ENCODE measurements around the gene NUDT16L1. TPM values are rescaled to one million over a fixed set of nuclear protein-coding genes. Genes with fewer than 3 reads are reported as not detected.
A peak's percentile ranks its signal among the peaks of the same experiment; 100 is the strongest.

NUDT16L1 gene
- total RNA-seq, 1 experiment from 2014 or later, result 42.0 TPM

GRCh38 chr16:4656695-4657686, 36.4 kb upstream of the NUDT16L1 start (continued):
- TF ChIP-seq, protein P1, sequence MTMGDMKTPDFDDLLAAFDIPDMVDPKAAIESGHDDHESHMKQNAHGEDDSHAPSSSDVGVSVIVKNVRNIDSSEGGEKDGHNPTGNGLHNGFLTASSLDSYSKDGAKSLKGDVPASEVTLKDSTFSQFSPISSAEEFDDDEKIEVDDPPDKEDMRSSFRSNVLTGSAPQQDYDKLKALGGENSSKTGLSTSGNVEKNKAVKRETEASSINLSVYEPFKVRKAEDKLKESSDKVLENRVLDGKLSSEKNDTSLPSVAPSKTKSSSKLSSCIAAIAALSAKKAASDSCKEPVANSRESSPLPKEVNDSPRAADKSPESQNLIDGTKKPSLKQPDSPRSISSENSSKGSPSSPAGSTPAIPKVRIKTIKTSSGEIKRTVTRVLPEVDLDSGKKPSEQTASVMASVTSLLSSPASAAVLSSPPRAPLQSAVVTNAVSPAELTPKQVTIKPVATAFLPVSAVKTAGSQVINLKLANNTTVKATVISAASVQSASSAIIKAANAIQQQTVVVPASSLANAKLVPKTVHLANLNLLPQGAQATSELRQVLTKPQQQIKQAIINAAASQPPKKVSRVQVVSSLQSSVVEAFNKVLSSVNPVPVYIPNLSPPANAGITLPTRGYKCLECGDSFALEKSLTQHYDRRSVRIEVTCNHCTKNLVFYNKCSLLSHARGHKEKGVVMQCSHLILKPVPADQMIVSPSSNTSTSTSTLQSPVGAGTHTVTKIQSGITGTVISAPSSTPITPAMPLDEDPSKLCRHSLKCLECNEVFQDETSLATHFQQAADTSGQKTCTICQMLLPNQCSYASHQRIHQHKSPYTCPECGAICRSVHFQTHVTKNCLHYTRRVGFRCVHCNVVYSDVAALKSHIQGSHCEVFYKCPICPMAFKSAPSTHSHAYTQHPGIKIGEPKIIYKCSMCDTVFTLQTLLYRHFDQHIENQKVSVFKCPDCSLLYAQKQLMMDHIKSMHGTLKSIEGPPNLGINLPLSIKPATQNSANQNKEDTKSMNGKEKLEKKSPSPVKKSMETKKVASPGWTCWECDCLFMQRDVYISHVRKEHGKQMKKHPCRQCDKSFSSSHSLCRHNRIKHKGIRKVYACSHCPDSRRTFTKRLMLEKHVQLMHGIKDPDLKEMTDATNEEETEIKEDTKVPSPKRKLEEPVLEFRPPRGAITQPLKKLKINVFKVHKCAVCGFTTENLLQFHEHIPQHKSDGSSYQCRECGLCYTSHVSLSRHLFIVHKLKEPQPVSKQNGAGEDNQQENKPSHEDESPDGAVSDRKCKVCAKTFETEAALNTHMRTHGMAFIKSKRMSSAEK (CRISPR knock-in tag; IDR thresholded peaks at IDR 0.05; ENCODE audit: borderline replicate concordance), result no peak
- TF ChIP-seq, protein P2, sequence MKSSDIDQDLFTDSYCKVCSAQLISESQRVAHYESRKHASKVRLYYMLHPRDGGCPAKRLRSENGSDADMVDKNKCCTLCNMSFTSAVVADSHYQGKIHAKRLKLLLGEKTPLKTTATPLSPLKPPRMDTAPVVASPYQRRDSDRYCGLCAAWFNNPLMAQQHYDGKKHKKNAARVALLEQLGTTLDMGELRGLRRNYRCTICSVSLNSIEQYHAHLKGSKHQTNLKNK (CRISPR knock-in tag; IDR thresholded peaks at IDR 0.05), result no peak
- no peak for TF ChIP-seq PREB (CRISPR knock-in tag; IDR thresholded peaks at IDR 0.05; ENCODE audit: borderline replicate concordance)

- ChIA-PET CTCF (interaction anchor here (2.2 to 3.3 kb wide), 2 partner anchors 10 to 23 kb away, joined by 6 to 19 read pairs; no protein-coding TSS in a partner anchor), POLR2A (no interaction called here)
- Mint-ChIP-seq H3K27me3 (ENCODE audit: low read depth) (no peaks in the 10 kb centered on the region), H3K27ac (no peak overlapping the region), H3K36me3 (peaks cover 15% of the 10 kb centered on the region; the same call in 1 of the 2 replicates), H3K4me1 (peaks cover 3% of the 10 kb centered on the region), H3K9me3 (no peaks in the 10 kb centered on the region), H3K4me3 (no peak overlapping the region)
- ATAC-seq (no peak), DNase-seq (ENCODE audit: low spot score) (no peak)
- TF ChIP-seq GTF2I (CRISPR knock-in tag; conservative IDR thresholded peaks at IDR 0.05) (no peak), SOX15 (CRISPR knock-in tag; IDR thresholded peaks at IDR 0.05) (no peak), ZBTB21 (CRISPR knock-in tag; IDR thresholded peaks at IDR 0.05; ENCODE audit: borderline replicate concordance) (no peak), ATF1 (CRISPR knock-in tag; IDR thresholded peaks at IDR 0.05) (no peak)
Observed at GRCh38 chr16:4659363-4660353, 33.7 kb upstream of the NUDT16L1 start.

DNA sequence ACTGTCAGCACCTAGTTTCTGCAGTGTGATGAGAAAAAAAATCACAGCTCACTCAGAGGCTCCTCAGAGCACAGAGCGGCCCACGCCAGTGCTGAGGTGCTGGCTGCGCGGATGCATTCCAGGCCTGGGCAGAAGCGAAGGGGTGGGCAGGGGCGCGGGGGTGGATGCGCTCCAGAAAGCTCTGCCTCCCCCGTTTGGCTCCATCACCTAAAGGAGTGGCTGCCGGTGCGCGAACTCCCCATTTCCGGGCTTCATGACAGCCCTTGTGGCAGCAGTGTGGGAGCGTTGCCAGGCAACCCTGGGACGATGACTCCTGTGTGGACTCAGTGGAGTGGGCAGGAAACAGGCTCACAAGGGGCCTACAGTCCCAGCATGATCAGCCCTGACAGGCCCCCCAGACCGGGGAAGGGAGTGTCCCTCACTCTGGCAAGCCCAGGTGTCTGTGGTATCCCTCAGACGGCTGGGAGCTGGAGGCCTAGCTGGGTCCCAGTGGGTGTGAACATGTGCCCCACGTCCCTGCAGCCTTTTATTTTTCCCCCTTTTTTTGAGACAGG, 32.8 kb upstream of the NUDT16L1 start:
- peaks cover 4% of the 10 kb centered on the region for H3K4me1 Mint-ChIP-seq
- H3K27ac Mint-ChIP-seq, result peak overlapping the region; percentile 78; the same call in 1 of the 2 replicates
- CTCF ChIA-PET, result interaction anchor here (2.2 to 3.3 kb wide), 2 partner anchors 11 to 22 kb away, joined by 6 to 19 read pairs; no protein-coding TSS in a partner anchor
- no peaks in the 10 kb centered on the region for H3K9me3 Mint-ChIP-seq
- DNase-seq (ENCODE audit: low spot score) (no peak), ATAC-seq (no peak)
- peaks cover 11% of the 10 kb centered on the region; the same call in 1 of the 2 replicates for H3K36me3 Mint-ChIP-seq
- POLR2A ChIA-PET, result interaction anchor here (0.7 kb wide), 1 partner anchor 1507 kb away, joined by 3 read pairs; no protein-coding TSS in a partner anchor
- no peaks in the 10 kb centered on the region for H3K27me3 Mint-ChIP-seq (ENCODE audit: low read depth)
- no peak overlapping the region for H3K4me3 Mint-ChIP-seq
- TF ChIP-seq, protein P3, sequence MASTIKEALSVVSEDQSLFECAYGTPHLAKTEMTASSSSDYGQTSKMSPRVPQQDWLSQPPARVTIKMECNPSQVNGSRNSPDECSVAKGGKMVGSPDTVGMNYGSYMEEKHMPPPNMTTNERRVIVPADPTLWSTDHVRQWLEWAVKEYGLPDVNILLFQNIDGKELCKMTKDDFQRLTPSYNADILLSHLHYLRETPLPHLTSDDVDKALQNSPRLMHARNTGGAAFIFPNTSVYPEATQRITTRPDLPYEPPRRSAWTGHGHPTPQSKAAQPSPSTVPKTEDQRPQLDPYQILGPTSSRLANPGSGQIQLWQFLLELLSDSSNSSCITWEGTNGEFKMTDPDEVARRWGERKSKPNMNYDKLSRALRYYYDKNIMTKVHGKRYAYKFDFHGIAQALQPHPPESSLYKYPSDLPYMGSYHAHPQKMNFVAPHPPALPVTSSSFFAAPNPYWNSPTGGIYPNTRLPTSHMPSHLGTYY (CRISPR knock-in tag; IDR thresholded peaks at IDR 0.05), result no peak
- no peak for TF ChIP-seq NFATC4 (CRISPR knock-in tag; IDR thresholded peaks at IDR 0.05)
- TF ChIP-seq TCF7 (CRISPR knock-in tag; IDR thresholded peaks at IDR 0.05; ENCODE audit: low read depth), result no peak
- no peak for TF ChIP-seq SMAD3 (CRISPR knock-in tag; IDR thresholded peaks at IDR 0.05; ENCODE audit: borderline replicate concordance)
- TF ChIP-seq GABPB1 (CRISPR knock-in tag; IDR thresholded peaks at IDR 0.05), result no peak
- TF ChIP-seq FOXK1 (CRISPR knock-in tag; IDR thresholded peaks at IDR 0.05), result no peak
- TF ChIP-seq CREB1 (CRISPR knock-in tag; IDR thresholded peaks at IDR 0.05), result no peak
- TF ChIP-seq, protein P4, sequence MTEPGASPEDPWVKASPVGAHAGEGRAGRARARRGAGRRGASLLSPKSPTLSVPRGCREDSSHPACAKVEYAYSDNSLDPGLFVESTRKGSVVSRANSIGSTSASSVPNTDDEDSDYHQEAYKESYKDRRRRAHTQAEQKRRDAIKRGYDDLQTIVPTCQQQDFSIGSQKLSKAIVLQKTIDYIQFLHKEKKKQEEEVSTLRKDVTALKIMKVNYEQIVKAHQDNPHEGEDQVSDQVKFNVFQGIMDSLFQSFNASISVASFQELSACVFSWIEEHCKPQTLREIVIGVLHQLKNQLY (CRISPR knock-in tag; IDR thresholded peaks at IDR 0.05), result no peak
- no peak for TF ChIP-seq CBFB (CRISPR knock-in tag; IDR thresholded peaks at IDR 0.05; ENCODE audit: low read depth)
- TF ChIP-seq TEAD4 (CRISPR knock-in tag; IDR thresholded peaks at IDR 0.05), result no peak
- TF ChIP-seq GRHL2 (CRISPR knock-in tag; IDR thresholded peaks at IDR 0.05; ENCODE audit: insufficient replicate concordance, severe bottlenecking), result no peak
- no peak for TF ChIP-seq USF2 (CRISPR knock-in tag; IDR thresholded peaks at IDR 0.05)
- TF ChIP-seq ZNF416 (CRISPR knock-in tag; IDR thresholded peaks at IDR 0.05), result no peak
